HepG2 (cell line): ENCODE measurements around the gene FBXO33. TPM values are rescaled to one million over a fixed set of nuclear protein-coding genes. Genes with fewer than 3 reads are reported as not detected.

Source experiments
- ATF3 ChIP-seq: sonication (generic); formaldehyde crosslinking; IDR thresholded peaks from 2 replicates; pipeline ENCODE4 v1.4.0; 2020; ENCODE audit warnings: missing genetic modification reagents
- ATF7-NPFF ChIP-seq: sonication (generic); formaldehyde crosslinking; IDR thresholded peaks from 2 replicates; pipeline ENCODE4 v1.8.1; 2023; ENCODE audit warnings: mild to moderate bottlenecking, low read depth, missing genetic modification reagents, moderate library complexity
- CHD2 ChIP-seq: IDR thresholded peaks from 2 replicates; pipeline ENCODE4 v1.6.1; 2011; ENCODE audit warnings: low read depth, low read length, improper control_type of control experiment
- CHD4 ChIP-seq: fragments of 200-600 bp; sonication (generic); IDR thresholded peaks from 2 replicates; pipeline ENCODE4 v1.7.0; 2017; ENCODE audit warnings: mild to moderate bottlenecking, low read length, borderline replicate concordance
- DNMT3B ChIP-seq: conservative IDR thresholded peaks from 2 replicates; pipeline ENCODE4 v1.6.1; 2016; ENCODE audit warnings: missing biosample characterization, control low read depth
- GLI4 ChIP-seq: sonication (generic); formaldehyde crosslinking; IDR thresholded peaks from 2 replicates; pipeline ENCODE4 v1.5.1; 2020; ENCODE audit warnings: missing genetic modification reagents, mild to moderate bottlenecking, moderate library complexity, borderline replicate concordance
- ISL2 ChIP-seq: sonication (generic); formaldehyde crosslinking; IDR thresholded peaks from 2 replicates; pipeline ENCODE4 v1.5.0; 2020; ENCODE audit warnings: missing genetic modification reagents
- SRSF1 ChIP-seq: fragments of 200-400 bp; formaldehyde crosslinking; optimal IDR thresholded peaks from 2 replicates; pipeline ENCODE3; 2017; ENCODE audit warnings: mild to moderate bottlenecking, low read depth, low read length, moderate library complexity
- TAF1 ChIP-seq: sonication (generic); formaldehyde crosslinking; IDR thresholded peaks from 2 replicates; pipeline ENCODE4 v1.4.0; 2020; ENCODE audit warnings: missing genetic modification reagents
- TOPORS ChIP-seq: sonication (generic); formaldehyde crosslinking; IDR thresholded peaks from 2 replicates; pipeline ENCODE4 v1.8.0; 2023; ENCODE audit warnings: mild to moderate bottlenecking, missing genetic modification reagents
- ZBTB14 ChIP-seq: sonication (generic); formaldehyde crosslinking; IDR thresholded peaks from 2 replicates; pipeline ENCODE4 v1.4.0; 2020; ENCODE audit warnings: missing genetic modification reagents
- ZNF17 ChIP-seq: sonication (generic); formaldehyde crosslinking; IDR thresholded peaks from 2 replicates; pipeline ENCODE4 v1.5.0; 2020; ENCODE audit warnings: mild to moderate bottlenecking, missing genetic modification reagents
- ZNF207 ChIP-seq: fragments of 450-650 bp; IDR thresholded peaks from 2 replicates; pipeline ENCODE4 v1.6.1; 2016; ENCODE audit warnings: antibody characterized with exemption, borderline replicate concordance
- ZNF382 ChIP-seq: sonication (generic); formaldehyde crosslinking; IDR thresholded peaks from 2 replicates; pipeline ENCODE4 v1.5.0; 2020; ENCODE audit warnings: missing genetic modification reagents, mild to moderate bottlenecking, borderline replicate concordance
- ZNF543 ChIP-seq: sonication (generic); formaldehyde crosslinking; IDR thresholded peaks from 2 replicates; pipeline ENCODE4 v1.4.0; 2020; ENCODE audit warnings: mild to moderate bottlenecking, missing genetic modification reagents
- ZNF563 ChIP-seq: sonication (generic); formaldehyde crosslinking; IDR thresholded peaks from 2 replicates; pipeline ENCODE4 v1.8.0; 2022; ENCODE audit warnings: mild to moderate bottlenecking, moderate library complexity, missing genetic modification reagents
- ZNF768 ChIP-seq: sonication (generic); formaldehyde crosslinking; IDR thresholded peaks from 2 replicates; pipeline ENCODE4 v1.4.0; 2020; ENCODE audit warnings: missing genetic modification reagents
- ZNF772 ChIP-seq: sonication (generic); formaldehyde crosslinking; IDR thresholded peaks from 2 replicates; pipeline ENCODE4 v1.5.0; 2020; ENCODE audit warnings: mild to moderate bottlenecking, missing genetic modification reagents
- ZNF790 ChIP-seq: sonication (generic); formaldehyde crosslinking; IDR thresholded peaks from 2 replicates; pipeline ENCODE4 v1.8.0; 2022; ENCODE audit warnings: missing genetic modification reagents, mild to moderate bottlenecking, borderline replicate concordance
- ZSCAN20 ChIP-seq: sonication (generic); formaldehyde crosslinking; IDR thresholded peaks from 2 replicates; pipeline ENCODE4 v1.4.0; 2020; ENCODE audit warnings: missing genetic modification reagents, mild to moderate bottlenecking, borderline replicate concordance
- ZSCAN21 ChIP-seq: sonication (generic); formaldehyde crosslinking; IDR thresholded peaks from 2 replicates; pipeline ENCODE4 v1.8.0; 2022; ENCODE audit warnings: mild to moderate bottlenecking, missing genetic modification reagents, moderate library complexity, borderline replicate concordance
- ZSCAN29 ChIP-seq: sonication (generic); formaldehyde crosslinking; conservative IDR thresholded peaks from 2 replicates; pipeline ENCODE4 v1.4.0; 2020; ENCODE audit warnings: mild to moderate bottlenecking, missing genetic modification reagents
- polyA plus RNA-seq, 8 experiments: library from polyadenylated mRNA; depleted of rRNA in 3 of 8; stranded (reverse) in 7 of 8; unstranded in 1 of 8; fragments of >200 nt; fragmentation: Illumina TruSeq in 4 of 8; extraction: Trizol in 4 of 8; gene quantifications; 2 replicates each; pipeline versions ENCODE4 v1.2.1 to v1.2.3, GENCODE V29; 2011 to 2016; ENCODE audit warnings: low read depth in 4 of 8, missing spikeins in 1 of 8, mixed read lengths in 1 of 8; ENCODE audit not compliant: insufficient read depth in 1 of 8
- total RNA-seq, 5 experiments: library from RNA; depleted of rRNA; stranded (reverse); fragments of >200 nt; fragmentation: Illumina TruSeq; extraction: Trizol; gene quantifications; 2 replicates each; pipeline ENCODE4 v1.2.3, GENCODE V29; 2016; ENCODE audit warnings: low read depth in 1 of 5
- TF ChIP-seq, protein P1 (sequence below): IDR thresholded peaks from 2 replicates; pipeline ENCODE4 v1.6.1; 2016; ENCODE audit warnings: missing compliant biosample characterization, missing genetic modification reagents, borderline replicate concordance
- TF ChIP-seq, protein P2 (sequence below): sonication (generic); formaldehyde crosslinking; IDR thresholded peaks from 2 replicates; pipeline ENCODE4 v1.8.0; 2022; ENCODE audit warnings: missing genetic modification reagents, low read depth, mild to moderate bottlenecking, borderline replicate concordance
- TF ChIP-seq, protein P3 (sequence below): sonication (generic); formaldehyde crosslinking; IDR thresholded peaks from 2 replicates; pipeline ENCODE4 v1.5.0; 2020; ENCODE audit warnings: missing genetic modification reagents
- TF ChIP-seq, protein P4 (sequence below), 2 experiments: fragments of 450-650 bp in 1 of 2; sonication (generic) in 1 of 2; formaldehyde crosslinking; IDR thresholded peaks; 2 replicates each; pipeline versions ENCODE4 v1.5.0 to v1.8.0; 2020 to 2022; ENCODE audit warnings: mild to moderate bottlenecking in 1 of 2, missing genetic modification reagents in 1 of 2

Gene FBXO33
- total and polyA plus RNA-seq, 2 of the 13 experiments (the other 11 are each of a cell fraction or from before 2014, with no cell fraction given): 15.5 to 16.9 TPM

- TF ChIP-seq TOPORS (CRISPR knock-in tag) (no peak; the same call in 1 of the 2 replicates), SRSF1 (peak; percentile 44), GLI4 (CRISPR knock-in tag) (no peak; the same call in 1 of the 2 replicates), ZNF543 (no peak), ZNF772 (peak; percentile 43; the same call in 1 of the 2 replicates), ZNF207 (no peak), ZSCAN29 (CRISPR knock-in tag) (no peak), ISL2 (peak; percentile 16; the same call in 1 of the 2 replicates), CHD2 (0 out of 2 replicates have a peak, but pooled peaks have one; percentile 49), ZNF790 (peak; percentile 54; the same call in 1 of the 2 replicates), ATF7-NPFF (CRISPR knock-in tag) (no peak), ATF3 (CRISPR knock-in tag) (no peak), CHD4 (no peak), TAF1 (CRISPR knock-in tag) (peak; percentile 27; the same call in 1 of the 2 replicates), ZNF768 (0 out of 2 replicates have a peak, but pooled peaks have one; percentile 3), ZNF382 (CRISPR knock-in tag) (no peak), DNMT3B (CRISPR knock-in tag) (no peak), ZNF563 (CRISPR knock-in tag) (peak; percentile 62), ZNF17 (CRISPR knock-in tag) (no peak), ZSCAN20 (CRISPR knock-in tag) (no peak), ZBTB14 (CRISPR knock-in tag) (no peak), ZSCAN21 (peak; percentile 92)
- TF ChIP-seq, protein P1, sequence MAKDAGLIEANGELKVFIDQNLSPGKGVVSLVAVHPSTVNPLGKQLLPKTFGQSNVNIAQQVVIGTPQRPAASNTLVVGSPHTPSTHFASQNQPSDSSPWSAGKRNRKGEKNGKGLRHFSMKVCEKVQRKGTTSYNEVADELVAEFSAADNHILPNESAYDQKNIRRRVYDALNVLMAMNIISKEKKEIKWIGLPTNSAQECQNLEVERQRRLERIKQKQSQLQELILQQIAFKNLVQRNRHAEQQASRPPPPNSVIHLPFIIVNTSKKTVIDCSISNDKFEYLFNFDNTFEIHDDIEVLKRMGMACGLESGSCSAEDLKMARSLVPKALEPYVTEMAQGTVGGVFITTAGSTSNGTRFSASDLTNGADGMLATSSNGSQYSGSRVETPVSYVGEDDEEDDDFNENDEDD (CRISPR knock-in tag): peak; percentile 41; the same call in 1 of the 2 replicates
- TF ChIP-seq, protein P2, sequence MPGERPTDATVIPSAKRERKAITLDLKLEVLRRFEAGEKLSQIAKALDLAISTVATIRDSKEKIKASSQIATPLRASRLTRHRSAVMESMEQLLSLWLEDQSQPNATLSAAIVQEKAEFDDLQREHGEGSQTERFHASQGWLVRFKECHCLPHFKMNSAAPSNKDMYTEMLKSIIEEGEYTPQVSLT (CRISPR knock-in tag): no peak
- TF ChIP-seq, protein P3, sequence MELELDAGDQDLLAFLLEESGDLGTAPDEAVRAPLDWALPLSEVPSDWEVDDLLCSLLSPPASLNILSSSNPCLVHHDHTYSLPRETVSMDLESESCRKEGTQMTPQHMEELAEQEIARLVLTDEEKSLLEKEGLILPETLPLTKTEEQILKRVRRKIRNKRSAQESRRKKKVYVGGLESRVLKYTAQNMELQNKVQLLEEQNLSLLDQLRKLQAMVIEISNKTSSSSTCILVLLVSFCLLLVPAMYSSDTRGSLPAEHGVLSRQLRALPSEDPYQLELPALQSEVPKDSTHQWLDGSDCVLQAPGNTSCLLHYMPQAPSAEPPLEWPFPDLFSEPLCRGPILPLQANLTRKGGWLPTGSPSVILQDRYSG (CRISPR knock-in tag): no peak; the same call in none of the 2 replicates
- TF ChIP-seq, protein P4, sequence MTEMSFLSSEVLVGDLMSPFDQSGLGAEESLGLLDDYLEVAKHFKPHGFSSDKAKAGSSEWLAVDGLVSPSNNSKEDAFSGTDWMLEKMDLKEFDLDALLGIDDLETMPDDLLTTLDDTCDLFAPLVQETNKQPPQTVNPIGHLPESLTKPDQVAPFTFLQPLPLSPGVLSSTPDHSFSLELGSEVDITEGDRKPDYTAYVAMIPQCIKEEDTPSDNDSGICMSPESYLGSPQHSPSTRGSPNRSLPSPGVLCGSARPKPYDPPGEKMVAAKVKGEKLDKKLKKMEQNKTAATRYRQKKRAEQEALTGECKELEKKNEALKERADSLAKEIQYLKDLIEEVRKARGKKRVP (CRISPR knock-in tag; IDR thresholded peaks at IDR 0.05): peak in 1 of 2 experiments; percentile 45; a peak in 1 of 4 replicates
These were observed at the start of gene FBXO33 (continued) for GRCh38 chr14:39432179-39432618.
